ENCODE data around the gene CSDE1.

Gene CSDE1

GRCh38 chr1:114677691-114678090, 80.1 kb downstream of the CSDE1 start:
- H3K4me1 ChIP-seq (ENCODE audit: insufficient read depth, low read length, poor library complexity, severe bottlenecking): no peaks in the 10 kb centered on the region
- H3K36me3 ChIP-seq (ENCODE audit: insufficient read depth, low read length): no peaks in the 10 kb centered on the region
- no peak overlapping the region for H3K4me3 ChIP-seq (ENCODE audit: low read length, poor library complexity, severe bottlenecking)
- H3K9ac ChIP-seq (ENCODE audit: low read depth, low read length, poor library complexity, severe bottlenecking): no peak overlapping the region
- TF ChIP-seq EZH2phosphoT487 (IDR thresholded peaks at IDR 0.05; ENCODE audit: borderline replicate concordance) (no peak), CTCF (conservative IDR thresholded peaks at IDR 0.05; ENCODE audit: low read length) (no peak)
- H3K9me2 ChIP-seq (replicated peaks; ENCODE audit: low read depth, low read length): no peaks in the 10 kb centered on the region
- H3K27me3 ChIP-seq (ENCODE audit: insufficient read depth, low read length, poor library complexity, severe bottlenecking): no peaks in the 10 kb centered on the region
- no peaks in the 10 kb centered on the region for H3K79me2 ChIP-seq (ENCODE audit: insufficient read depth, low read length)
- H4K20me1 ChIP-seq (ENCODE audit: insufficient read depth, low read length, poor library complexity, severe bottlenecking): no peaks in the 10 kb centered on the region
- no peak overlapping the region for H2AFZ ChIP-seq (ENCODE audit: low read length)
- no peaks in the 10 kb centered on the region for H3F3A ChIP-seq (ENCODE audit: low read depth)
- H3K4me2 ChIP-seq (ENCODE audit: low read depth, low read length, poor library complexity, severe bottlenecking): no peak overlapping the region
- no peaks in the 10 kb centered on the region for H3K9me3 ChIP-seq (ENCODE audit: insufficient read depth, low read depth, low read length)

- Histone ChIP-seq H3K27me3 (ENCODE audit: insufficient read depth, low read length, poor library complexity, severe bottlenecking) (no peaks in the 10 kb centered on the region), H3K4me2 (ENCODE audit: low read depth, low read length, poor library complexity, severe bottlenecking) (no peak overlapping the region), H3K9ac (ENCODE audit: low read depth, low read length, poor library complexity, severe bottlenecking) (no peak overlapping the region), H3K36me3 (ENCODE audit: insufficient read depth, low read length) (no peaks in the 10 kb centered on the region), H3K9me3 (ENCODE audit: insufficient read depth, low read depth, low read length) (no peaks in the 10 kb centered on the region), H4K20me1 (ENCODE audit: insufficient read depth, low read length, poor library complexity, severe bottlenecking) (no peaks in the 10 kb centered on the region), H2AFZ (ENCODE audit: low read length) (no peak overlapping the region), H3K79me2 (ENCODE audit: insufficient read depth, low read length) (no peaks in the 10 kb centered on the region), H3K4me3 (ENCODE audit: low read length, poor library complexity, severe bottlenecking) (no peak overlapping the region), H3F3A (ENCODE audit: low read depth) (no peaks in the 10 kb centered on the region), H3K9me2 (replicated peaks; ENCODE audit: low read depth, low read length) (no peaks in the 10 kb centered on the region), H3K4me1 (ENCODE audit: insufficient read depth, low read length, poor library complexity, severe bottlenecking) (no peaks in the 10 kb centered on the region)
- no peak for TF ChIP-seq CTCF (conservative IDR thresholded peaks at IDR 0.05; ENCODE audit: low read length)
- TF ChIP-seq EZH2phosphoT487 (IDR thresholded peaks at IDR 0.05; ENCODE audit: borderline replicate concordance): no peak
Observed at GRCh38 chr1:114676115-114676514, 81.7 kb downstream of the CSDE1 start.

GRCh38 chr1:114671939-114672275, 85.9 kb downstream of the CSDE1 start:
- H3K4me3 ChIP-seq (ENCODE audit: low read length, poor library complexity, severe bottlenecking): no peak overlapping the region
- no peak overlapping the region for H2AFZ ChIP-seq (ENCODE audit: low read length)
- H3K4me1 ChIP-seq (ENCODE audit: insufficient read depth, low read length, poor library complexity, severe bottlenecking): no peaks in the 10 kb centered on the region
- H3K27me3 ChIP-seq (ENCODE audit: insufficient read depth, low read length, poor library complexity, severe bottlenecking): no peaks in the 10 kb centered on the region
- H3K9me3 ChIP-seq (ENCODE audit: insufficient read depth, low read depth, low read length): no peaks in the 10 kb centered on the region
- no peaks in the 10 kb centered on the region for H4K20me1 ChIP-seq (ENCODE audit: insufficient read depth, low read length, poor library complexity, severe bottlenecking)
- no peak for TF ChIP-seq EZH2phosphoT487 (IDR thresholded peaks at IDR 0.05; ENCODE audit: borderline replicate concordance)
- TF ChIP-seq CTCF (conservative IDR thresholded peaks at IDR 0.05; ENCODE audit: low read length): no peak
- no peaks in the 10 kb centered on the region for H3K36me3 ChIP-seq (ENCODE audit: insufficient read depth, low read length)
- H3K9ac ChIP-seq (ENCODE audit: low read depth, low read length, poor library complexity, severe bottlenecking): no peak overlapping the region
- no peaks in the 10 kb centered on the region for H3K9me2 ChIP-seq (replicated peaks; ENCODE audit: low read depth, low read length)
- no peak overlapping the region for H3K4me2 ChIP-seq (ENCODE audit: low read depth, low read length, poor library complexity, severe bottlenecking)
- H3K79me2 ChIP-seq (ENCODE audit: insufficient read depth, low read length): no peaks in the 10 kb centered on the region
- H3F3A ChIP-seq (ENCODE audit: low read depth): no peaks in the 10 kb centered on the region
